NCI-H2227 (cell line): ENCODE data around the gene GRID1.

Experiments used
- DNase-seq: peaks from one replicate; lab custom pipeline; 2025; ENCODE audit not compliant: unreplicated experiment; lab: John Stamatoyannopoulos, UW

GRID1 gene

GRCh38 chr10:86340176-86340990 is 26.2 kb downstream of the GRID1 start:
- DNase-seq = no peak

DNA sequence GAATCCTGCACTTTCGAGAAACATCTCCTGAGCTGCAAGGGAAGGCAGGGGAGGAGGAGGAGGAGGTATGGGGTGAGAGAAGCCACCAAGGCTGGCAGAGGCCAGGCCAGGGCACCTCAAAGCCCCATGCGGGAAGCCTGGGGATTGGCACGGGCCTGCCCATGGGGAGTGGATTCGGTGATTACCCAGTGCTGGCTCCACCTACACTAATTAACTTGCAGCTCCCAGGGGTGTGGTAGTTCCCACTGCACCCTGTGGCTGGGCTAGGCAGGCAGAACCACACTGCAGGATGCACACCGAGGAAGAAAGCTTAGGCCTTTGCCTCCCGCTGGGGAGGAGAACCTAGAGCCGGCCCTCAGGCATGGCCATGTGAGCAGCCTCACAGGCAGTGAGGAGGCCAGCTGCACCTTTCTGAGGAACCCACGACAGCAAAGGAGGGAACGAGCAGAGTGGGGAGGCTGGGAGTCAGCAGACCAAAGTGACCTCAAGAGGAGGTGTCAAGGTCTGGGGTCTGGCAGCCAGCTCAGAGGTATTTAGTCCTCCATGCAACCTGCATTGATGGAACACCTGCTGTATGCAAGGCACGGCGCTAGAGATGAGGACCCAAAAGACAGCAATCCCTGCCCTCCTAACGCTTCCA is 27.2 kb downstream of the GRID1 start:
- DNase-seq = no peak

DNA sequence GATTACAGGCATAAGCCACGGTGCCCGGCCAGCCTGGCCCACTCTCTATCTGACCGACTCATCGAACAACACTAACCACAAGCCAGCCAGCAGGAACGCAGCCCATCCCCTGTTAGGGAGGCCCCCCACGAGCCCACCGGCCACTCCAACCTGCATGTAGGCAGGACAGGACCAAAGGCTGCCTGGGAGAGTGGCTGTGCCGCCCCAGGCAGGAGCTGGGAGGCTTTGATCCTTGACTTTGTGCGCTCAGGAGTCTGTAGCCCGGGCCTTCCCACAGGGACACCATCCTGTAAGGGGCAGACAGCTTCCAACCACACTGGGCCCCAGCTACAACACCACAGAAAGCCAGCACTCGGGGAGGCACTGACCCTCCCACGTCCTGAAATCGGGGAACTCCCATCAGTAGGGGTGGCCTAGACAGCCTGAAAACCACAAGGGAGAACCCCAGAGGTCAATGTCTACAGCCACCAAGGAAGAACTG is 29.4 kb downstream of the GRID1 start:
- no peak for DNase-seq

DNA sequence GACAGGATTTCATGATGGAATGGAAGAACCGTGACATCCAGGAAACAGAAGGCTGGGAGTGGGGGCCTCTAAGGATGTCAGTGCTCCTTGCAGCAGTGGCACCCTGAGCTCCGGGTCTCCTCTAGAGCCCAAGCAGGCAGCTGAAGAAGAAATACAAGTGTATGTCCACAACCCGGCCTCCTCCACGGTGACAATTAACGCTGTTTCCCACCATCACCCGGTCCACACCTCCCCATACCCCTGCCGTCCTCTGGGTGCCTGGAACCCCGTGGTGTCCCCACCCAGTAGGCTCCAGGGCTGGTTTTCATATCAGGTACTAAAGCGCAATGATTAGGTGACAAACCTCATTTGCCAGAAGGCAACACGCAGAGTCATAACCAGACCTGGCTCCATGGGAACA is 30.3 kb downstream of the GRID1 start:
- DNase-seq = no peak

DNA sequence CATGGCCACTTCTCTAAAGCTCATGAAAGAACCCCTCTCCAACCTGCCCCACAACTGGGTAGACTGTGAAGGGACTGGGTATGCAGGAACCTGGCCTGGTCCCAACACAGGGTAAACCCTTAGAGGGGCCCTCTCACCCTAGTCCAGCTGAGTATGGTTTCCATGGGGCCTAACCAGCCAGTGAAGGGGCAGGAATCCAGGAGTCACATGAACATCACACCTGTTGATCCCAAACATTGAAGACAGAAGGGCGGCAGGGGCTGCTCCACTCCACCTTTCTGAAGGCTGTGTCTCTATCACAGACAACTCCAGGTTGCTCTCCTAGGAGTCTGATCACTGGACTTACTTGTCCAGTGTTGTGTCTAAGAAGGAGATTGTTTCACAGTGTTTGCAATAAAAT is 30.8 kb downstream of the GRID1 start:
- DNase-seq = no peak

DNA sequence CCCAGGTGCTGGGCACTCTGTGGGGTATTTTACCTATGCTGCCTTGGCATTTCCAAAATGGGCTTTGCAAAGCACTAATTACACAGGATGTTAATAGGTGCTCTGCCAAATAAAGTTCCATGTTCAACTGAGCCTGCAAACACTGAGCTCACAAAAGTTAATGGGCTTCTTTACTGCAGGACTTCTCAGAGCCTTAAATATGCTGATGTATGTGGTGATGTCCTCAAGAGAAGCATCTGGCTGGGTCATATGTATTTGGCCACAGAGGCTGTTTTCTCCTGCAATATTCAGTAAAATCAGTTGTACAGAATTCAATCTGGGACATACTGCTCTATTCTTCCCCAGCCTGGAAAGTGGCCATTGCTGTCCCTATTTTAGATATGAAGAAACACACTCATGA is 31.3 kb downstream of the GRID1 start:
- no peak for DNase-seq

DNA sequence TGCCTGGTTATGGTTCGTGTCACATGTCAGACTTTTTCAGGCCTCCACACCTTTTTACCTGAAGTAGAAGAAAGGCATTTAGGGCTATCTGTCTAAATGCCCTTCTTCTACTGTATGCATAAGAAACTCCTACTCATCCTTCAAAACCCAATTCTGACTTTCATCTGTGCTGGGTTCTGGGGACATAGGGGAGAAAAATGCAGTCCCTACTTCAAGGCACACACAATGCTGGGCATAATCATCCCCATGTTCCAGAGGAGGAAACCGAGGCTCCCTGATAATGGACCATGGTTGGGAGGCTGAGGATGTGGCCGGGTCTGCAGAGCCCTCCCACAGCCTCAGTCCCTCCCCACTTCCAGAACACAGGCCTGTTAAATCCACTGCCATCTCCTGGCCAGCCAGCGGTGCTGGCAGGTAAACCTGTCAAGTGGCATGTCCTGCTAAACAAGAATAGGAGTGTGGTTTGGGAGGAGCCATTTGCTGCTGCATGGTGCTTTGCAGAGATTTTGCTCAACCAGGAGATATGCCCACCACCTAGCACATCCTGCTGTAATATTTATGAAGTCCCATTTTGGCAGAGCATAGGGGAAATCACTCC is 32.0 kb downstream of the GRID1 start:
- DNase-seq = no peak

- no peak for DNase-seq
These were observed 32.6 kb downstream of the GRID1 start for GRCh38 chr10:86333826-86334487.

GRCh38 chr10:86331861-86332260 is 34.7 kb downstream of the GRID1 start:
- DNase-seq = no peak

GRCh38 chr10:86330778-86331763 is 35.5 kb downstream of the GRID1 start:
- no peak for DNase-seq

DNA sequence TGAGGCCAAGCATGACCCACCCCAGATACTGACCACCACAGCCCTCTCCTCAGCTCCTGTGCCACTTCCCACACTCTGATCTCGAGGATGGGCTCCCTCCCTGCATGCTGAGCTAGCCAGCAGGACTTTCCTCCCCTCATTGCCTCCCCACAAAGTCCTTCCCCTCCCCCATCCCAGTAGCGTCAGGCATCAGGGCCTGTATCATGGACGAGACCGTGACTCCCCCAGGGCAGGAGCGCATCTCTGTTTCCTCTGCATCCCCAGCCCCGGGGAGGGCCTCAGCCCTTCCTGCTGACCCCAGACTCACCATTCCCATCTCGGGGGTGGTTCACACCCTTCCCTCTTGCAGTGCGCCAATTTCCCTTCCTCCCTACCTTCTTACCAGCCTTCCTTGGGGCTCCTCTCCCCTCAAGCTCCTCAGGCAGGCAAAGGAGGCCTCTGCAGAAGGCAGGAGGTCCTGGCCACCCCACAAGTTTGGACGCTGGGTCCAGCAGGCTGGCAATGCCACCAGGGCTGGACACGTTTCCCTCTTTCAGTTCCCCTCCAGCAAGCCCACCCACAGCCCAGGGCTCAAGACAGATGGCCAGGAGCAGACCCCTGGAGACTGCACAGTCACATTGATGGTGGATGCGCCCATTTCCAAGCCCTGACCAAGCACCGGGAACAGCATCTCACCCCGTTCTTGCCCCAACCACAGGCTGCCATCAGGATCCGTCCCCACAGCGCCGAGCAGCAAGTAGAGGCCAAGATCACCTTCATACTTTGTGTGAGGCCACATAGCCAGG is 36.5 kb downstream of the GRID1 start:
- no peak for DNase-seq

GRCh38 chr10:86329093-86329710 is 37.4 kb downstream of the GRID1 start:
- DNase-seq = no peak

- no peak for DNase-seq
These were observed 38.5 kb downstream of the GRID1 start for GRCh38 chr10:86327954-86328725.

GRCh38 chr10:86325158-86325557 is 41.4 kb downstream of the GRID1 start:
- no peak for DNase-seq

DNA sequence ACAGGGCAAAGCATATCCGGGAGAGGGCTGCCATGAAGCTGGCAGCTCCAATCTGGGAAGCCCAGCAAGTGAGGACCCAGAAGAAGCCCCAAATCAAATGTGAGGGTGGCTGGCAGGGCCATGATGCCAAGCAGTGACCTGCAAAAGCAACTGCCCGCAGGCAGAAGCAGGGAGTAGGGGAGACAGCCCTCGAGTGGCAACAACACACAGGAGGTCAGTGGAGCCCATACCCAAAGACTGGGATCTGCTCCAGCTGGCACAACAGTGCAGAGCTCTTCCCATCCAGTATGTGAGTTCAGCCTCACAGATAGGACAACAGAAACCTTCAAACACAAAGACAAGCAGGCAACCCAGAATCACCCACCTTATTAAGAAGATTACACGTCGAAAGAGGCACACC is 45.0 kb downstream of the GRID1 start:
- no peak for DNase-seq

- no peak for DNase-seq
These were observed 46.9 kb downstream of the GRID1 start for GRCh38 chr10:86319676-86320075.

DNA sequence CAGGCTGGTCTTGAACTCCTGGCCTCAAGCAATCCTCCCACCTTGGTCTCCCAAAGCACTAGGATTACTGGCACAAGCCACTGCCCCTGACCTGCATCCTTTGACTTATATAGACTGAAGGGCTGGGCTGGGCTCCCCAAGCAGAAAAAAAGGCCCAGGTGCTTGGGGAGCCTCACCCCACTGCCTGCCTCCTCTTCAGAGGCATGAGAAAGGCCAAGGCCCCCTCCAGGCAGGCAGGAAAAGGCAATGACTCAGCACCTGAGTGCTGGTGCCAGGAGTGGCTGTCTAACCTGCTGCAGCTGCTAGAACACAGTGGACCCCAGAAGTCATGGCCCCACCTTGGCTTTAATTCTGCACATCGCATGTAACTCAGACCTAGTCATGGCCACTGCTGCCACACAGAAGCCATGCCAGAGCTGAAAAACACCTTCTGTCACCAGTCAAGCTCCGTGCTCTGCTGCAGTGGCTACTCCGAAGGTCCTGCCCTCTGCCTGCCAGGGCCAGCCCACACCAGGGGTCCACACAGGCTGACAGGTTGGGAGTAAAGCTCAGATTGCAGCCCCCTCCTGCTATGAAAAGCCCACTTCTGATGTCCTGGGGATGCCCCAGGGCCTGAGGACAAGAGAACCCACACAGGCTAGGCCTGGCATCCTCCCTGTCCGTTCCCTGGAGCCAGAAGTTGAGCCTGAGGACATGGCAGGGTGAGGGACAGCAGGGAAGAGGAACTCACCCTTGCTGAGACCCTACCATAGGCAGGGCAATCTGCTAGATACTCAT is 48.5 kb downstream of the GRID1 start:
- no peak for DNase-seq

- no peak for DNase-seq
These were observed 49.6 kb downstream of the GRID1 start for GRCh38 chr10:86316990-86317389.
